H1 (cell line): ENCODE measurements around the gene HCST.

Experiments
- FOSL1 ChIP-seq: IDR thresholded peaks from 2 replicates; pipeline ENCODE4 v1.6.1; 2011; ENCODE audit warnings: mild to moderate bottlenecking, low read depth, low read length, moderate library complexity; ENCODE audit not compliant: insufficient read depth
- HDAC6 ChIP-seq: IDR thresholded peaks from one replicate; pipeline ENCODE4 v1.7.1; 2012; ENCODE audit warnings: low read depth, mild to moderate bottlenecking, inconsistent platforms, low read length, moderate library complexity
- PHF8 ChIP-seq: fragments of 200-600 bp; sonication (generic); conservative IDR thresholded peaks from 2 replicates; pipeline ENCODE4 v1.7.1; 2012; ENCODE audit warnings: low read depth, mild to moderate bottlenecking, inconsistent platforms, low read length, moderate library complexity
- POLR2A ChIP-seq, 2 experiments: IDR thresholded peaks; 1 replicate in 1 of 2; 2 replicates in 1 of 2; pipeline ENCODE4 v1.6.1; 2011; ENCODE audit warnings: low read depth in 2 of 2, low read length in 2 of 2, mild to moderate bottlenecking in 2 of 2; ENCODE audit errors: control extremely low read depth in 1 of 2
- POLR2AphosphoS5 ChIP-seq: IDR thresholded peaks from 2 replicates; pipeline ENCODE4 v1.6.1; 2011; ENCODE audit warnings: low read depth, low read length
- TAF1 ChIP-seq: IDR thresholded peaks from 2 replicates; pipeline ENCODE4 v1.6.1; 2011; ENCODE audit warnings: mild to moderate bottlenecking, low read depth, low read length
- YY1 ChIP-seq: IDR thresholded peaks from 2 replicates; pipeline ENCODE4 v1.6.1; 2011; ENCODE audit warnings: low read depth, mild to moderate bottlenecking, low read length
- ZNF274 ChIP-seq: IDR thresholded peaks from 2 replicates; pipeline ENCODE4 v1.7.0; 2012; ENCODE audit warnings: low read length, borderline replicate concordance; ENCODE audit errors: extremely low read depth
- TF ChIP-seq, protein P1 (sequence below), 3 experiments: IDR thresholded peaks; 1 replicate in 2 of 3; 2 replicates in 1 of 3; pipeline versions ENCODE4 v1.5.1 to v1.6.1; 2011; ENCODE audit warnings: low read length in 3 of 3, mild to moderate bottlenecking in 3 of 3, inconsistent platforms in 2 of 3, low read depth in 1 of 3, moderate library complexity in 1 of 3; ENCODE audit not compliant: insufficient read depth in 1 of 3; ENCODE audit errors: control extremely low read depth in 1 of 3
- TF ChIP-seq, protein P2 (sequence below): IDR thresholded peaks from 2 replicates; pipeline ENCODE4 v1.6.1; 2012; ENCODE audit warnings: low read length, inconsistent platforms

DNA sequence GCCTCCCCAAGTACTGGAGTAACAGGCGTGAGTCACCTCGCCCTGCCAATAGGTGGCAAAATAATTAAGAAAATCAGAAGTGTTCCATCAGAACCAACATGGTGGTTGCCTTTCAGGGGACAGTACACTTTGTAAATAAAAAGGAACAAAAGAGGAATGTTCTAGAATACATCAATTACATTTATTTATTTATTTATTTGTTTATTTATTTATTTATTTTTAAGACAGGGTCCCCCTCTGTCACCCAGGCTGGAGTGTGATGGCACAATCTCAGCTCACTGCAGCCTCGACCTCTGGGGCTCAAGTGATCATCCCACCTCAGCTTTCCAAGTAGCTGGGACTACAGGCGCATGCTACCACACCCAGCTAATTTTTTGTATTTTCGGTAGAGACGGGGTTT is 18.7 kb downstream of the HCST start:
- TF ChIP-seq FOSL1 (no peak), ZNF274 (no peak), POLR2AphosphoS5 (no peak), POLR2A (IDR thresholded peaks at IDR 0.05; ENCODE audit: control extremely low read depth in 1 of 2, low read depth in 2 of 2, low read length in 2 of 2) (no peak), YY1 (no peak), HDAC6 (no peak), PHF8 (no peak), TAF1 (no peak)
- TF ChIP-seq, protein P1, sequence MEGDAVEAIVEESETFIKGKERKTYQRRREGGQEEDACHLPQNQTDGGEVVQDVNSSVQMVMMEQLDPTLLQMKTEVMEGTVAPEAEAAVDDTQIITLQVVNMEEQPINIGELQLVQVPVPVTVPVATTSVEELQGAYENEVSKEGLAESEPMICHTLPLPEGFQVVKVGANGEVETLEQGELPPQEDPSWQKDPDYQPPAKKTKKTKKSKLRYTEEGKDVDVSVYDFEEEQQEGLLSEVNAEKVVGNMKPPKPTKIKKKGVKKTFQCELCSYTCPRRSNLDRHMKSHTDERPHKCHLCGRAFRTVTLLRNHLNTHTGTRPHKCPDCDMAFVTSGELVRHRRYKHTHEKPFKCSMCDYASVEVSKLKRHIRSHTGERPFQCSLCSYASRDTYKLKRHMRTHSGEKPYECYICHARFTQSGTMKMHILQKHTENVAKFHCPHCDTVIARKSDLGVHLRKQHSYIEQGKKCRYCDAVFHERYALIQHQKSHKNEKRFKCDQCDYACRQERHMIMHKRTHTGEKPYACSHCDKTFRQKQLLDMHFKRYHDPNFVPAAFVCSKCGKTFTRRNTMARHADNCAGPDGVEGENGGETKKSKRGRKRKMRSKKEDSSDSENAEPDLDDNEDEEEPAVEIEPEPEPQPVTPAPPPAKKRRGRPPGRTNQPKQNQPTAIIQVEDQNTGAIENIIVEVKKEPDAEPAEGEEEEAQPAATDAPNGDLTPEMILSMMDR (IDR thresholded peaks at IDR 0.05; ENCODE audit: control extremely low read depth in 1 of 3, insufficient read depth in 1 of 3, low read depth in 1 of 3, low read length in 3 of 3): no peak
- TF ChIP-seq, protein P2, sequence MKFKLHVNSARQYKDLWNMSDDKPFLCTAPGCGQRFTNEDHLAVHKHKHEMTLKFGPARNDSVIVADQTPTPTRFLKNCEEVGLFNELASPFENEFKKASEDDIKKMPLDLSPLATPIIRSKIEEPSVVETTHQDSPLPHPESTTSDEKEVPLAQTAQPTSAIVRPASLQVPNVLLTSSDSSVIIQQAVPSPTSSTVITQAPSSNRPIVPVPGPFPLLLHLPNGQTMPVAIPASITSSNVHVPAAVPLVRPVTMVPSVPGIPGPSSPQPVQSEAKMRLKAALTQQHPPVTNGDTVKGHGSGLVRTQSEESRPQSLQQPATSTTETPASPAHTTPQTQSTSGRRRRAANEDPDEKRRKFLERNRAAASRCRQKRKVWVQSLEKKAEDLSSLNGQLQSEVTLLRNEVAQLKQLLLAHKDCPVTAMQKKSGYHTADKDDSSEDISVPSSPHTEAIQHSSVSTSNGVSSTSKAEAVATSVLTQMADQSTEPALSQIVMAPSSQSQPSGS: no peak
